K562 (cell line): ENCODE results near the gene CLCNKA.

Experiments used
- HBP1 ChIP-seq: fragments of 450-650 bp; formaldehyde crosslinking; IDR thresholded peaks from 2 replicates; pipeline ENCODE4 v1.4.0; 2022; ENCODE audit warnings: missing genetic modification characterization
- HDAC3 ChIP-seq: fragments of 450-650 bp; IDR thresholded peaks from 2 replicates; pipeline ENCODE4 v1.6.1; 2018; ENCODE audit warnings: borderline replicate concordance, mild to moderate bottlenecking, moderate library complexity; ENCODE audit not compliant: partially characterized antibody
- L3MBTL2 ChIP-seq: fragments of 450-650 bp; IDR thresholded peaks from 2 replicates; pipeline ENCODE4 v1.6.1; 2016; ENCODE audit warnings: mild to moderate bottlenecking, moderate library complexity
- MAX ChIP-seq: sonication (generic); formaldehyde crosslinking; IDR thresholded peaks from 2 replicates; pipeline ENCODE4 v1.9.0; 2022; ENCODE audit warnings: mild to moderate bottlenecking, missing genetic modification reagents
- NONO ChIP-seq, 2 experiments: fragments of 200-400 bp in 1 of 2; fragments of 450-650 bp in 1 of 2; formaldehyde crosslinking in 1 of 2; IDR thresholded peaks; 2 replicates each; pipeline ENCODE4 v1.6.1; 2017; ENCODE audit warnings: low read depth in 2 of 2, mild to moderate bottlenecking in 2 of 2, moderate library complexity in 2 of 2, low read length in 1 of 2
- PCBP1 ChIP-seq: fragments of 200-400 bp; formaldehyde crosslinking; IDR thresholded peaks from 2 replicates; pipeline ENCODE4 v1.6.1; 2018; ENCODE audit warnings: mild to moderate bottlenecking, low read depth, low read length; ENCODE audit not compliant: poor library complexity, severe bottlenecking
- PREB ChIP-seq: sonication (generic); formaldehyde crosslinking; IDR thresholded peaks from 2 replicates; pipeline ENCODE4 v1.8.1; 2023; ENCODE audit warnings: mild to moderate bottlenecking, missing genetic modification reagents
- ZNF253 ChIP-seq: fragments of 250-450 bp; sonication (Bioruptor Pico); conservative IDR thresholded peaks from 2 replicates; pipeline ENCODE4 v1.6.1; 2021; ENCODE audit warnings: mild to moderate bottlenecking

- no peak for TF ChIP-seq NONO (IDR thresholded peaks at IDR 0.05; ENCODE audit: low read depth in 2 of 2, low read length in 1 of 2)
- no peak; the same call in 1 of the 2 replicates for TF ChIP-seq MAX (CRISPR knock-in tag)
- no peak for TF ChIP-seq ZNF253
- no peak for TF ChIP-seq HDAC3
- no peak for TF ChIP-seq L3MBTL2
- TF ChIP-seq PREB (CRISPR knock-in tag), result no peak
- TF ChIP-seq PCBP1, result no peak
- no peak for TF ChIP-seq HBP1 (CRISPR knock-in tag)
Observed at GRCh38 chr1:16071614-16072013, 49.8 kb downstream of the CLCNKA start.
